Naive thymus-derived CD4-positive, alpha-beta T cell (primary cell): Measurements from ENCODE around the gene ROBO1. TPM values are rescaled to one million over a fixed set of nuclear protein-coding genes. Genes with fewer than 3 reads are reported as not detected.

Experiments
- ATAC-seq: fragments of 150-1000 bp; cut with Tn5 transposase; 2 replicates; pipeline ENCODE4 v1.10.0; 2021; ENCODE audit warnings: mild to moderate bottlenecking, moderate library complexity
- CTCF ChIA-PET: fragments of 350-600 bp; sonication (Branson Sonifier 250); formaldehyde crosslinking; loops from one replicate; lab custom pipeline; 2021; ENCODE audit warnings: antibody characterized with exemption; lab: Charles Lee
- POLR2A ChIA-PET: fragments of 350-600 bp; sonication (Branson Sonifier 250); formaldehyde crosslinking; loops from one replicate; lab custom pipeline; 2021; ENCODE audit warnings: antibody characterized with exemption, inconsistent platforms; lab: Charles Lee
- DNase-seq, 9 donors: peaks; one replicate each; pipeline versions ENCODE4 v3.0.0 to v3.0.0-alpha.2; 2020 to 2022; ENCODE audit warnings: mixed read lengths in 1 of 9
- H3K27ac ChIP-seq: one replicate; pipeline ENCODE4 v1.7.0; 2013; ENCODE audit warnings: mild to moderate bottlenecking, low read depth, low read length, moderate library complexity
- H3K27me3 ChIP-seq, 2 donors: one replicate each; pipeline ENCODE4 v1.7.0; 2013; ENCODE audit warnings: low read length in 2 of 2, mild to moderate bottlenecking in 2 of 2, moderate library complexity in 2 of 2; ENCODE audit not compliant: control insufficient read depth in 2 of 2, insufficient read depth in 2 of 2
- H3K36me3 ChIP-seq, 3 experiments: 1 replicate in 2 of 3; 2 replicates in 1 of 3; pipeline ENCODE4 v1.7.0; 2013; ENCODE audit warnings: low read length in 3 of 3, mild to moderate bottlenecking in 3 of 3, moderate library complexity in 1 of 3; ENCODE audit not compliant: insufficient read depth in 3 of 3, control insufficient read depth in 2 of 3
- H3K4me1 ChIP-seq, 2 donors: one replicate each; pipeline ENCODE4 v1.7.0; 2013; ENCODE audit warnings: low read length in 2 of 2, mild to moderate bottlenecking in 2 of 2, moderate library complexity in 1 of 2; ENCODE audit not compliant: control insufficient read depth in 2 of 2, insufficient read depth in 2 of 2
- H3K4me3 ChIP-seq: 2 replicates; pipeline ENCODE4 v1.7.0; 2013; ENCODE audit warnings: mild to moderate bottlenecking, low read length
- H3K9me3 ChIP-seq, 3 experiments: 1 replicate in 2 of 3; 2 replicates in 1 of 3; pipeline ENCODE4 v1.7.0; 2013; ENCODE audit warnings: low read length in 3 of 3; ENCODE audit not compliant: control insufficient read depth in 2 of 3
- H3K27ac Mint-ChIP-seq, 9 donors: one replicate each; pipeline ENCODE4 v1.8.0; 2020 to 2022; ENCODE audit warnings: mixed read lengths in 9 of 9, mild to moderate bottlenecking in 8 of 9, moderate library complexity in 5 of 9, inconsistent platforms in 2 of 9
- H3K27me3 Mint-ChIP-seq, 5 donors: one replicate each; pipeline ENCODE4 v1.8.0; 2021 to 2022; ENCODE audit warnings: mixed read lengths in 5 of 5, mild to moderate bottlenecking in 1 of 5
- H3K36me3 Mint-ChIP-seq, 5 donors: one replicate each; pipeline ENCODE4 v1.8.0; 2020 to 2022; ENCODE audit warnings: mixed read lengths in 5 of 5, mild to moderate bottlenecking in 3 of 5, inconsistent platforms in 1 of 5
- H3K4me1 Mint-ChIP-seq, 7 donors: one replicate each; pipeline ENCODE4 v1.8.0; 2020 to 2022; ENCODE audit warnings: mixed read lengths in 7 of 7, mild to moderate bottlenecking in 3 of 7, inconsistent platforms in 1 of 7
- H3K4me3 Mint-ChIP-seq, 10 donors: one replicate each; pipeline ENCODE4 v1.8.0; 2020 to 2022; ENCODE audit warnings: mild to moderate bottlenecking in 10 of 10, mixed read lengths in 10 of 10, moderate library complexity in 6 of 10, inconsistent platforms in 2 of 10
- H3K9me3 Mint-ChIP-seq, 11 donors: one replicate each; pipeline ENCODE4 v1.8.0; 2020 to 2022; ENCODE audit warnings: mixed read lengths in 11 of 11, mild to moderate bottlenecking in 4 of 11, inconsistent platforms in 1 of 11, moderate library complexity in 1 of 11
- intact Hi-C, 2 donors: fragments of 100-400 bp; cut with micrococcal nuclease; formaldehyde crosslinking; loops; one replicate each; pipeline ENCODE4 v1.15.1; 2023
- polyA plus RNA-seq, 2 donors: library from polyadenylated mRNA; unstranded; fragments of 300-500 nt; fragmentation: Illumina TruSeq; gene quantifications; one replicate each; pipeline ENCODE4 v1.2.3, GENCODE V29; 2021
- total RNA-seq, 6 experiments: library from RNA in 5 of 6; stranded (reverse) in 5 of 6; gene quantifications; 1 replicate in 5 of 6; 2 replicates in 1 of 6; pipeline ENCODE4 v1.2.3 and lab custom pipeline; 2021 to 2026

ROBO1 gene
- total and polyA plus RNA-seq, 7 experiments from 2014 or later: 0.08 to 0.59 (median 0.26) TPM; not detected in 2

DNA sequence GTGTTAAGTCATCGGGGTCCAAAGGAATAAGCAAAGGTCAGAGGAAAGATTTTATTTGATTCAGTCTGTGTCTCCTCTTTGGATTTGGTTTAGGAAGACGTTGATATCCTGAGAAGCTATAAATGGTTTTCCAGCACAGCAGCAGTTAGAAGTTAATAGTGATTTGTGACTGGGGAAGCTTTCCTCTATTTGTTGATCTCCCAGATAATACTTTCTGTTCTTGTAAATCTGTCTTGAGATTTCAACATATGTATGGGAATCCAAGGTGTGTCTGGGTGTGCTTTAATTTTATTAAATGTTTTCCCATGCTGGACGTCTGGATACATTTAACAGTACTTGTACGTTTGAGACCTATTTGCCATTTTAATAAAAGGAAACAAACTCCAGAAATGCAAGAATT, 409.5 kb downstream of the ROBO1 start:
- ChIA-PET CTCF (no interaction called here), POLR2A (no interaction called here)
- H3K27ac ChIP-seq: no peak overlapping the region
- H3K27me3 ChIP-seq: no peaks in the 10 kb centered on the region
- H3K4me1 ChIP-seq: no peaks in the 10 kb centered on the region
- Mint-ChIP-seq H3K4me1 (no peaks in the 10 kb centered on the region), H3K36me3 (no peaks in the 10 kb centered on the region), H3K9me3 (peaks cover 0 to 8% (median 0%) of the 10 kb centered on the region in 11 donors), H3K4me3 (no peak overlapping the region), H3K27ac (no peak overlapping the region), H3K27me3 (no peaks in the 10 kb centered on the region)
- DNase-seq (no peak), ATAC-seq (no peak)
- no peaks in the 10 kb centered on the region for H3K36me3 ChIP-seq
- H3K4me3 ChIP-seq: no peak overlapping the region
- intact Hi-C loops: no loop called here
- no peaks in the 10 kb centered on the region for H3K9me3 ChIP-seq

DNA sequence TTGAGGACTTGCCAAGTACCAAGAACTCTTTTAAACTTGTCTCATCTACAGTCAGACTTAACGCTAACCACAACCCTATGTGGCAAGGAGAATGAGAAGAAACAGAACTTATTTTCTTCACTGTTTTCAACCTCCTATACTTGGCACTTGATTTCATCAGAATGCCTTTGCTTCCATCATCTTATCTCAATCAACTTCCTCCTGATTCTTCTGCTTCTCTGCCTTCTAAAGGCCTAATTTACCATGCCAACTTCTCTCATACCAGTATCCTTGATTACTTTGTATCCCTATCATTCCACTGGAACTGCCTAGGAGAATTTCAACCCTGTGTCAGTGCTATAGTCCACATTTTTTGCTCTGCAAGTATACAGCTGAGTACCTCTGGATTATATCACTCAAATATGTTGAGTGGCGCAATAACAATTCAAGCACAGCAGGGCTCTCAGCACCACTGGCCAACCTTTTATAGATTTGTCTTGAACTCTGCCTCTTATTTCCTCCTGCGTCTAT, 413.6 kb downstream of the ROBO1 start:
- no peaks in the 10 kb centered on the region for H3K4me1 ChIP-seq
- H3K27me3 ChIP-seq: no peaks in the 10 kb centered on the region
- DNase-seq (no peak), ATAC-seq (no peak)
- no peak overlapping the region for H3K27ac ChIP-seq
- H3K9me3 ChIP-seq: no peaks in the 10 kb centered on the region
- no peaks in the 10 kb centered on the region for H3K36me3 ChIP-seq
- peaks cover 0 to 8% (median 1%) of the 10 kb centered on the region in 11 donors for H3K9me3 Mint-ChIP-seq
- no peaks in the 10 kb centered on the region for H3K27me3 Mint-ChIP-seq
- no peaks in the 10 kb centered on the region for H3K36me3 Mint-ChIP-seq
- no peaks in the 10 kb centered on the region for H3K4me1 Mint-ChIP-seq
- no peak overlapping the region for H3K4me3 Mint-ChIP-seq
- intact Hi-C loops: no loop called here
- H3K4me3 ChIP-seq: no peak overlapping the region
- no peak overlapping the region for H3K27ac Mint-ChIP-seq
- POLR2A ChIA-PET: no interaction called here
- CTCF ChIA-PET: no interaction called here

DNA sequence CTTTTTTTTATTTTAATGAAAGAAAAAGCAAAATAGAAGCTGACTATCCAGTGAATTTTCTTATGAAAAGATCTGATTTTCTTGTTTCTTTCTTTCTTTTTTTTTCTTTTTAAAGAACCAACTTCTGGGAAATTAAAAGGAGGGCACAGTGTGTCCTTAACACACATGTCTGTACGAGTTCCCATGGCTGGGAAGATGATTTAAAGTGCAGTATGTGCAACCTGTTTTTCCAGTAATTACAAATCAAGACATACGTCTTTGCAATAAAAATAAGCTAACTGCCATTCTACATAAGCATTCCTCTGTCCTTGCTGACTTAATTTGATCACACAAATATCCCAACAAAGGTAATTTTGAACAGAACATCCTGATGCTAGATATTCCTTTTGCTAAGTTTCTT, 416.1 kb downstream of the ROBO1 start:
- Mint-ChIP-seq H3K27me3 (no peaks in the 10 kb centered on the region), H3K4me3 (no peak overlapping the region), H3K27ac (no peak overlapping the region), H3K4me1 (no peaks in the 10 kb centered on the region), H3K9me3 (peaks cover 0 to 8% (median 2%) of the 10 kb centered on the region in 11 donors), H3K36me3 (no peaks in the 10 kb centered on the region)
- Histone ChIP-seq H3K4me1 (no peaks in the 10 kb centered on the region), H3K36me3 (no peaks in the 10 kb centered on the region), H3K27ac (no peak overlapping the region), H3K4me3 (no peak overlapping the region), H3K9me3 (no peaks in the 10 kb centered on the region), H3K27me3 (no peaks in the 10 kb centered on the region)
- ChIA-PET CTCF (no interaction called here), POLR2A (no interaction called here)
- DNase-seq (no peak), ATAC-seq (no peak)
- intact Hi-C loops: no loop called here

DNA sequence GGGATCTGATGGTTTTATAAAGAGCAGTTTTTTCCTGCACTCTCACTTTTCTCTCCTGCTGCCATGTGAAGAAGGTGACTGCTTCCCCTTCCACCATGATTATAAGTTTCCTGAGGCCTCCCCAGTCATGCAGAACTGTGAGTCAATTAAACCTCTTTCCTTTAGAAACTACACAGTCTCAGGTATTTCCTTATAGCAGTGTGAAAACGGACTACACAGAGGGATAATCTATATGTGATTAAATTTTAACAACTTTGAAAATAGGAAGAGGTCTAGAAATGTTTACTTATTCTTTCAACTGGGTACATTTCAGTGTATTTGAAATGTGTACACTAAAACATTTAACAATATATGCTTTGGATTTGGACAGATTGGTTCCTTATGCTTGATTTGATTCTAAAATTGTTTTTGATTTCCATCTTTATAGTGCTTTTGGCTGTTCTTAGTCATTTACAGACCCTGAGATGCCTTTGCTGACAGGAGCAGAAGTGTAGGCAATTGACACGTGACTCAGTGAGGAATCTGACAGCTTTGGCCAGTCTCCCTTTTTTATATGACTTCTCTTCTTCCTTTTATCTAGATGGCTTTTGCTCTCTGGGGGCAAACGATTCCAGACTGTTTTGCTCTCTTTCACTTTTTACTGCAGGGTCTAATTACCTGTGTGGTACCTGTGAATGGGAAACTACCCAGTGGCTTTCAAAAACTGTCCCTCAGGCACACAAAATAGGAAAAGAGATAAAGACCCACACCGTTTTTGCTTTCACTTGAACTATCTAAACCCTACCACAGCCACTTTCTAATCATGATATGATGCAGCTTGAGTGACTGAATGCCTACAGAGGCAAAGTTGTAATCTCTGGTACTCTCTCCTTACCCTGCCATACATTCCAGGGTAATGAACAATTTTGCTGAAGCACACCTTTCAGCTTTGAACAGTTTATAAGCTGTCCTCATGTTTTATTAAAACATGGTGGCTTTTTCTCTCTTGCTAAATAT, 422.6 kb downstream of the ROBO1 start:
- Histone ChIP-seq H3K9me3 (no peaks in the 10 kb centered on the region), H3K4me3 (no peak overlapping the region), H3K27ac (no peak overlapping the region), H3K4me1 (no peaks in the 10 kb centered on the region), H3K27me3 (no peaks in the 10 kb centered on the region), H3K36me3 (no peaks in the 10 kb centered on the region)
- Mint-ChIP-seq H3K4me3 (no peak overlapping the region), H3K4me1 (no peaks in the 10 kb centered on the region), H3K27ac (no peak overlapping the region), H3K36me3 (no peaks in the 10 kb centered on the region), H3K27me3 (no peaks in the 10 kb centered on the region), H3K9me3 (peaks cover 0 to 13% (median 1%) of the 10 kb centered on the region in 11 donors)
- ChIA-PET POLR2A (no interaction called here), CTCF (no interaction called here)
- no peak for DNase-seq
- intact Hi-C loops: no loop called here
- no peak for ATAC-seq

DNA sequence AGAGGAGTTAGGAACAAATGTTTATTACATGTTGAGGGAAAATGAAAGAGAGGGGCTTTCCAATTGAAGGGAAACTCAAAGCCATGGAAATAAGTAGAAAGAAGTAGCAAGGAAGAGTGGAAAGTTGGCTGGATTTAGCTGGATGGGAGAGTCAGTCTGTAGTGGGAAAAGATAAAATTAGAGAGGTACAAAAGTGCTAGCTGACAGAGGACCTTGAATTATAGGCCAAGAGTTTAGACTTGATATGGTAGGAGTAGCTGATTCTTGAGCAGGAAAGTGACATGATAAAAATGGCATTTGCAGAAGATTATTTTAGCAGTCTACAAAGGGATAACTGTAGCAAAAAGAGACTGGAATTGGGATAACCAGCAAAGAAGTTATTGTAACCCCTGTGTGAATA, 425.8 kb downstream of the ROBO1 start:
- no peaks in the 10 kb centered on the region for H3K4me1 Mint-ChIP-seq
- intact Hi-C loops: no loop called here
- Histone ChIP-seq H3K27me3 (no peaks in the 10 kb centered on the region), H3K4me1 (no peaks in the 10 kb centered on the region), H3K4me3 (no peak overlapping the region), H3K9me3 (no peaks in the 10 kb centered on the region), H3K27ac (no peak overlapping the region), H3K36me3 (no peaks in the 10 kb centered on the region)
- H3K9me3 Mint-ChIP-seq: peaks cover 0 to 8% (median 0%) of the 10 kb centered on the region in 11 donors
- no peaks in the 10 kb centered on the region for H3K27me3 Mint-ChIP-seq
- DNase-seq (no peak), ATAC-seq (no peak)
- ChIA-PET POLR2A (no interaction called here), CTCF (no interaction called here)
- no peak overlapping the region for H3K27ac Mint-ChIP-seq
- no peaks in the 10 kb centered on the region for H3K36me3 Mint-ChIP-seq
- no peak overlapping the region for H3K4me3 Mint-ChIP-seq

DNA sequence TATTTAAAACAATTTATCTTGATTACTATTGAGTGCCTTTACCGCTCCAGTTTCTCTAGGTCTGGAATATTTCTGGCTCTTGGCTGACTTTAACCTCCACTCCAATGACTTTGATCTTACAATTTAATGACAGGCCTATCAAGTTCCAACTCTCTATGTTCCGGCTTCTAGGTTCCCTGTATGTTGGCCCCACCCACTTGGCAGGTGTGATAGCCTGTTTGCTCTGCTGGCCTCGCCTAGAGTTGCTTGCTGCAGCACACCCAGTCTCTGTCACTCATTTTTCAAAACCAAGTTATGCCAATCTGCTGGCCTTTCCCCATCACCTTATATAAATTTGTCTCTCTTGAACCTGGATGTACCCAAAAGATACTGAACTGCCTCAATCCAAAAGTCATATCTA, 428.0 kb downstream of the ROBO1 start:
- Histone ChIP-seq H3K4me1 (no peaks in the 10 kb centered on the region), H3K9me3 (no peaks in the 10 kb centered on the region), H3K36me3 (no peaks in the 10 kb centered on the region), H3K27me3 (no peaks in the 10 kb centered on the region), H3K27ac (no peak overlapping the region), H3K4me3 (no peak overlapping the region)
- Mint-ChIP-seq H3K4me3 (no peak overlapping the region), H3K36me3 (no peaks in the 10 kb centered on the region), H3K9me3 (peaks cover 0 to 8% (median 3%) of the 10 kb centered on the region in 11 donors), H3K4me1 (no peaks in the 10 kb centered on the region), H3K27me3 (no peaks in the 10 kb centered on the region), H3K27ac (no peak overlapping the region)
- CTCF ChIA-PET: no interaction called here
- intact Hi-C loops: no loop called here
- DNase-seq (no peak), ATAC-seq (no peak)
- POLR2A ChIA-PET: no interaction called here

DNA sequence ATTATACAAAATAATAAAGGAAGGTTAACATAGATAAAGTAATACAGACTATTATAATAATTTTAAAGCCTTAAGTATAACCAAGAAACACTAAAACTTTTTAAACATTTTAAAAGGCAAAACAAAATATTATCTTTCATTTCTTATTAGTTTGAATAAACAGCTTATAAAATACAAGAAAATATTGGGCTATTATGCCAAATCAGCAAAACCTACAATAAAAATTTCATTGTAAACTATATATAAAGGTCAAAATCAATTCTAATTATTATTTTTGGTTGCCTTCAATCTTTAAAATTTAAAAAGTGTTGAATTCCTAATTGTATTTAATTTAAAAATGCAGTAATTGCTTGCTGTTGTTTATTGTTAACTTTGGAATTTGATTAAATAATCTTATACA, 430.0 kb downstream of the ROBO1 start:
- POLR2A ChIA-PET: no interaction called here

More for the DNA sequence above, 430.0 kb downstream of the ROBO1 start:
- no peaks in the 10 kb centered on the region for H3K9me3 ChIP-seq
- ATAC-seq (no peak), DNase-seq (no peak)
- H3K27ac ChIP-seq: no peak overlapping the region
- intact Hi-C loops: no loop called here
- no peak overlapping the region for H3K27ac Mint-ChIP-seq
- no peaks in the 10 kb centered on the region for H3K4me1 ChIP-seq
- no peaks in the 10 kb centered on the region for H3K27me3 ChIP-seq
- no peaks in the 10 kb centered on the region for H3K36me3 ChIP-seq
- H3K27me3 Mint-ChIP-seq: no peaks in the 10 kb centered on the region
- CTCF ChIA-PET: no interaction called here
- no peak overlapping the region for H3K4me3 ChIP-seq
- H3K4me3 Mint-ChIP-seq: no peak overlapping the region
- H3K4me1 Mint-ChIP-seq: no peaks in the 10 kb centered on the region
- no peaks in the 10 kb centered on the region for H3K36me3 Mint-ChIP-seq
- H3K9me3 Mint-ChIP-seq: peaks cover 0 to 9% (median 4%) of the 10 kb centered on the region in 11 donors
